Skin of body (tissue), 2 donors: ENCODE results near the gene RPS16. TPM values are rescaled to one million over a fixed set of nuclear protein-coding genes. Genes with fewer than 3 reads are reported as not detected.

ENCODE experiments used
- DNase-seq: peaks from one replicate; lab custom pipeline; 2025; lab: John Stamatoyannopoulos, UW
- total RNA-seq: library from RNA; depleted of rRNA; stranded (reverse); fragments of >200 nt; gene quantifications from one replicate; pipeline ENCODE4 v1.2.3, GENCODE V29; 2014

RPS16 gene
- total RNA-seq, 1 donor from 2014 or later = 157 TPM

GRCh38 chr19:39422020-39422419 lies 13.7 kb downstream of the RPS16 start:
- no peak for DNase-seq

DNA sequence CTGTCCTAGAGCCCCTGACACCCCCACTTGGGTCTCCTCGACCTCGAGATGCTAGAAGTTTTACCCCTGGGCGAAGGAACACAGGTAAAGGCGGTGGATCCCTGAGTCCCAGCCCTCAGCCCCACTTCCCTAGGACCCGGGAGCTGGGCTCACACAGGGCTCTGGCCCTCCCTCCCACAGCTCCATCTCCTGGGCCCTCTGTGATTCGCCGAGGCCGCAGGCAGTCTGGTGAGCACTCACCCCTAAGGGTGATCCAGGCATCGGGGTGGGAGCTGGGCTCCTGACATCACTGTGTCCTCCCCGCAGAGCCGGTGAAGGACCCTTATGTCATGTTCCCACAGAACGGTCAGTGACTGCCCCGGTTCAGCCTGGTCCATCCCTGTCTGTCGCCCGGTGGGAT lies 15.0 kb downstream of the RPS16 start:
- no peak for DNase-seq

- no peak for DNase-seq
Observed at GRCh38 chr19:39419003-39419402, 16.7 kb downstream of the RPS16 start.

DNA sequence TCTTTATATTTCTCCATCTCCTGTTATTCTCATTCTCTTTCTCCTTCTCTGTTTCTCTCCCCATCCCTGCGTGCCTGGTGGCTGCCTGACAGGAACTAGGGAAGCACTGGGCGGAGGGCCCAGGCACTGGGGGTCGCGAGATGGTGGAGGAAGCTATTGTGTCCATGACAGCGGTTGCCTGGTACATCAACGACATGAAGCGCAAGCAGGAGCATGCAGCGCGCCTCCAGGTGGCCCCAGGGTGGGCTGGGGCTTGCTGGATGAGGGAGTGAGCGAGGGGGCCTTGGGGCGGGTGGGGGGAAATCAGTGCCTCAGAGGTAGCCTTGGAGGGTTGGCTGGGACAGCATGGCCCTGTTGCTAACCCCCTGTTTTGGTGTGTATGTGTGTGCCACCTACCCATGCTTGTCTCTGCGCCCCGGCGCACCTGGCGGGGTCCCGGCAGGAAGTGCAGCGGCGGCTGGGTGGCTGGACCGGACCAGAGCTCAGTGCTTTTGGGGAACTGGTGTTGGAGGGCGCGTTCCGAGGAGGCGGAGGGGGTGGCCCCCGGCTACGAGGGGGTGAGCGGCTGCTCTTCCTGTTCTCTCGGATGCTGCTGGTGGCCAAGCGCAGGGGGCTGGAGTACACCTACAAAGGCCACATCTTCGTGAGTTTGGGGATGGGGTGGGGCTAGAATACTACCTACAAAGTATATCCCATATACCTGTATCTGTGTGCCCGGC lies 18.1 kb downstream of the RPS16 start:
- no peak for DNase-seq

DNA sequence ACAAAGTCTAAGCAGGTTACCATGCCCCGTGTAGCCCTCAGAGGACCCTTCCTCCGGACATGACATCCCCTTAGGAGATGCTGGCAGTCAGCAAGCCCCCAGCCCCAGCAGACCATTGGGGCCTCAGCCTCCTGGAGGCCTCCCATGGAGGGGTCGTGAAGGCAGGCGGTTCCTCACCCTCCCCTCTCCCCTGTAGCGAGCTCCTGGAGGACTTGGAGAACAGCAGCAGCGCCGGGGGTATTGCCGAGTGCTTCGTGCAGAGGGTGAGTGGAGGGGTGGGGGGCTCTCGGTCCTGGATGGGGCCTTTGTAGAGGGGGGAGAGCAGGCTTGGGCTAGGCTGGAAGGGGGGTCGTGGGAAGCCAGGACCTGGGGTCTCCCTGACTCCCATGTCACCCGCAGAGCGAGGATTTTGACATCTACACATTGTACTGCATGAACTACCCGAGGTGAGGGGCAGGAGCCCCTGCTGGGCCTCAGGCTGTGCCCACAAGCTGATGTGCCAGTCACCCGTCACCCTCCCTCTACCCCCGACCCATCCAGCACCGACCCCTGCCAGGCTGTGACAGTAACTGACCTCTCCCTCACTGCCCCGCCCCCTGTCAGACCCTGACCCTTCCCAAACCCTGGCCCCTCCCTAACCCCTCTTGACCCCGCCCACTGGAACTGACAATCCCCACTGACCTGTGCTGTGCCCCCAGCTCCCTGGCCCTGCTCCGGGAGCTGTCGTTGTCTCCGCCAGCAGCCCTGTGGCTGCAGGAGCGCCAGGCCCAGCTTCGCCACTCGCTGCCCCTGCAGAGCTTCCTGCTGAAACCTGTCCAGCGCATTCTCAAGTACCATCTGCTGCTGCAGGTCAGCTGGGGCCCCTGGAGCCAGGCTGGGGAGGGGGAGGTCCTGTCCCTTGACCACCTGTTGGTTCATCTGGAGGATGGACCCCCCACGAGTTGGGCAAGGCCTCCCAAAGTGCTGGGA lies 19.3 kb downstream of the RPS16 start:
- DNase-seq = no peak

DNA sequence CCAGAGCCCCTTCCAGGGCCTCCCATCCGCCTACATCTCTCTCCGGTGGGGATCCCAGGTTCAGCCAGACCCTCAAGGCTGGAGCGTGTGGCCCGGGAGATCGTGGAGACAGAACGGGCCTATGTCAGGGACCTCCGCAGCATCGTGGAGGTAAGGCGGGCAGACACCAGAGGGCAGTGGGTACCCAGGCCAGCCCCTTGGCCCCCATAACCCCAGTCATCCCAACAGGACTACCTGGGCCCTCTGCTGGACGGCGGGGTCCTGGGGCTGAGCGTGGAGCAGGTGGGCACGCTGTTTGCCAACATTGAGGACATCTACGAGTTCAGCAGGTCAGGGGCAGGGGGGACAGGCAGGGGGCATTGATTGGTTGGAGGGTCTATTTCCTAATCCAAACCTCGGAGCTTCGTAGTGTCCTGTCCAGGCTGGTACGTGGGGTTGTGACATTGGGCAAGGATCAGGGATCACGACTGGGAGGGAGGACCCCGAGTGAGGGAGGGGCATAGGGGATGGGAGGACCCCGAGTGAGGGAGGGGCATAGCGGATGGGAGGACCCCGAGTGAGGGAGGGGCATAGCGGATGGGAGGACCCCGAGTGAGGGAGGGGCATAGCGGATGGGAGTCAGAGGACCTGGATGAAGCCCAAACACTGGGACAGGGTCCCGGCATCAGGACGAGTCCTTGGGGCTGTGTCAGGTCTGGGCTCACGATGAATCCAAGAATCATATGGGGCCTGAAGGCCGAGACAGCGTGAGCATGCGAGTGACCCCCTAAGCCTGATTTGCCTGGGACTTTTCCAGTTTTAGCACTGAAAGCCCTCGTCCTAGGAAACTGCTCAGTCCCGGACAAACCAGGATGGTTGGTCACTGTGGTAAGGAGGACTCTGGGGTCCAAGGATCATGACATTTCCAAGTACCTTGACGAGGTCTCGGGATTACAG lies 20.4 kb downstream of the RPS16 start:
- DNase-seq = no peak

DNA sequence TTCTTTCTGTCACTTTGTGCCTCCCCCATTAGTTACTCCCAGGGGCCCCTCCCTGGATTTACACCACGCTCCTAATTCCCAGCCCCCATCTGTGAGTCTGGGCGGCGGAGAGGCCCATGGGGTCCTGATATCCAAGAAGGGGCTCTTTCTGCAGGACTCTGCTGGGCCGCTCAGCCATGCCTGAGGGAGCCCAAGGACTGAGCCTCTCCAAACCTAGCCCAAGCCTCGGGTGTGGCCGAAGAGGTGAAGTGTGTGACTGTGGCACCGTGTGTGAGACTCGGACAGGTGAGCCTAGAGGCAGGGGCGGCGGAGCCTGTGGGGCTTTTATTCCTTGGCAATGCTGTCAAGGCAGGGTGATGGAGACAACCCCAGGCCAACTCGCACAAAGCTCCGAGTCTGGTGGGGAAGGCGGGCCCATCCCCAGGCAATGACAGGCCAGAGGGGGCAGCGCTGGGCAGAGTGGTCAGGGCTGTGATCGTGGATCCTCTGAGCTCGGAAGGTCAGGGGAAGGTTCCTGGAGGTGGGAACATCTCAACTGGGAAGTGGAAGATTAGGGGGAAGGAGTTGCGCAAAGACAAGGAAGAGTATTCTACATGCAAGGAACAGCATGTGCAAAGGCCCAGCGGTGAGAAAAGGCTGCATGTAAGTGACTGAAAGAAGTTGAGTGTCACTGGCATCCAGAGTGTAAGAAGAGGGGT lies 21.7 kb downstream of the RPS16 start:
- DNase-seq = no peak

DNA sequence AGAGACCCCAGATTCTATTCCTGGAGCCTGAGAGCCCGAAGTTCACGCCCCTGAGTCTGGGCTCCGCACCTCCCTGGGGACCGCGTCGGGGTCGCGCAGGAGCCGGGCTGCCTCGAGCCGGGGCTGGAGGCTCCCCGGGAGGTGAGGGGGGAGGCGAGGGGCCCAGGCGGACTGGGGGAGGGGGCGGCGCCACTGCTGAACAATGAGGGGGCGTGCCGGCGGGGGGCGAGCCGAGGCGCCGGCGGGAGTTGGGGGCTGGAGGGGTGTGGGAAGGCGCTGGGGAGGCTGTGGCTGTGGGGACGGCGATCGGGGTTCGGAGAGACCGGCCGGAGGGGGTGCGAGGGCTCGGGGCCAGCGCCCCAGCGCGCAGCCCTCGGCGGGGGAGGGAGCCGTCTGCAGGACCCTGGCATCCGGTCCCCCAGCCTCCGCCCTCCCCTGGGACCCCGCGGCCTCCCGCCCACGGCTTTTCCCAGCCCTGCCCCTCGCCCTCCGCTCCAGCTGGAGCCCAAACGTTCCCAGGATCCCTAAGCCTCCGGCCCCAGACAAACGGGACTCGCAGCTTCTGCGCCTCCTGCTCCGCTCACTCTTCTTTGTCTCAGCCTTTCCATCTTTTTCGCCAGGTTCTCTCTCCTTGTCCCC lies 22.4 kb downstream of the RPS16 start:
- peak; percentile 87 for DNase-seq

- no peak for DNase-seq
Observed at GRCh38 chr19:39412867-39413271, 22.9 kb downstream of the RPS16 start.

DNA sequence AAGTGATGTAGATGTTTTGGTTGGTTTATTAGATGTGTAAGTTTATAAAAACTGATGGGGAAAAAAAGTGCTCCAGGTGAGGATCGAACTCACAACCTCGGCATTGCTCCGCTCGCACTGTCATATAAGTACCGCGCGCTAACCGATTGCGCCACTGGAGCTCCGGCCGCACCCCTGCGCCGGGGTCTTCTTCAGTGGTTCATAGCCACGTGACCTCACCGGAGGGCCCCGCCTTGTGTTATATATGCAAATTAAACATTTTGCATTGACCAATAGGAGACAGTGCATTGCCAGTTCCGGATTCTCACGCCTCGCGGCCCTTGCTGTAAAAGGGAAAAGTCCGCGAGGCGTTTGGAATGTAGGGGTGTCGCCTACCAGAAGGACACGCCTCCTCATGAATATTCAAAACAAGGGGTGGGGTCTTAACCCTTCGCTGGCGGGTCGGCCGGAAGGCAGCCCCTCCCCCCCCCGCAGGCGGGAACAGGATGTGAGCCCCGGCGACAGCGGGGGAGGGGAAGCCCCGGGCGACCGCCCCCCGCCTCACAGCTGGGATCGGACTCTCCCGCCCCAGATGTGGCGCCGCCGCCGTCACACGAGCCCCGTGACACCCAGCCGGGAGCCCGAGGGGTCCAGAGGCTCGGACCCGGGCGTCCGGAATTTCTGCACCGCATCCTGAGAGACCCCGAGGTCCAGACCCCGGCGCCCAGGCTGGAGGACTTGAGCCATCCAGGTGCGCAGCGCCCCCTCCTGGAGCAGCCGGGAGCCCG lies 23.5 kb downstream of the RPS16 start, which contains the start of gene PLEKHG2:
Gene PLEKHG2, plus strand, starts transcription at position 570 of the 767 bp plus-strand sequence. CDS start 1,418 bp downstream, outside the sequence.
- peak; percentile 100 for DNase-seq

DNA sequence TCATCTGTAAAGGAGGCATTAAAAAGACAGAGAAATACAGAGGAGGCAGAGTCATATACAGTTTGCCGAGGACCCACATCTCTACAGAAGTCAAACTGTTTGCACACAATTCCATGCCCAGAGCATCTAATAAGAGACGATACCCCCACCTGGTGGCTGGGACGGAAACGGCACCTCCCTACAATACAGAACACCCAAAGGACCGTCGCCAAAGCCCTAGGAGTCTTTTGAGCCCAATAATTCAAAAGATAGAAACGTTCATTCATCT lies 24.0 kb downstream of the RPS16 start:
- DNase-seq = peak; percentile 97

- DNase-seq = peak; percentile 66
Observed at GRCh38 chr19:39411081-39411831, 24.5 kb downstream of the RPS16 start.

GRCh38 chr19:39410831-39411080 lies 25.0 kb downstream of the RPS16 start:
- DNase-seq = no peak

DNA sequence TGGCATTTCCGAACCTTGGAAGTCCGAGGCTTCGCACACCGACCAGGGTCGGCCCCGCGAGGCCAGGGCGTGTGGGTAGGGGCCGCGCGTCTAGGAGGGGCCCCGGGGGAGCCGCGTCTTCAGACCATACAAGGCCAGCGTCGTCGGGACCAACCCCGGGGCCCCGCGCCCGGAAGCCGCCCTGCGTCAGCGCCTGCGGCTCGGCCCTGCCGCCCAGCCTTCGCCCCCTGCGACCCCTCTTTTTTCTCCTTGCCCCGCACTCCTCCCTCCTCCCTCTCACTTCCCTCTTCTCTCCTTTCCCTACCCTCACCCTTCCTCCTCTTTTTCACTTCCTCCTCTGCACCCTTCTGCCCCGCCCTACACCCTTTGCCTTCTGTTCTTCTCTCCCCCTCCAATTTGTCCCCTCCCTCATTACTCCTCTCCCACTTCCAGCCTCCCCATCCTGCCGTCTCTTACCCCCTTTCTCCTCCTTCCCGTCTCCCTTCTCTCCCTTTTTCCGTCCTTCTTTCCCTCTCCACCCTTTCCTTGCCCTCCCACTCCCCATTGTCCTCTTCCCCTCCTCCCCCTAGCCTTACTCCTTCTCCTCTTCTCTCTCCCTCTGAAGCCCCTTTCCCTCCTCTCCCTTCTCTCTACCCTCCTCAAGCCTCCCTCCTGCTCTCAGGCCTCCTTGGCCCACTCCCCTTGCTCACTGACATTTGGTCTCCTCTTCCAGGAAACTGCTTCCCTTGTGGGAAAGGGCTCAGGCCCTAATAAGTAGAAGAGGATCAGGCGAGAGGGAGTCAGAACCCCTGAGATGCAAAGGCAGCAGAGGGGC lies 25.5 kb downstream of the RPS16 start:
- DNase-seq = peak; percentile 78

- peak; percentile 86 for DNase-seq
Observed at GRCh38 chr19:39409208-39410016, 26.3 kb downstream of the RPS16 start.

DNA sequence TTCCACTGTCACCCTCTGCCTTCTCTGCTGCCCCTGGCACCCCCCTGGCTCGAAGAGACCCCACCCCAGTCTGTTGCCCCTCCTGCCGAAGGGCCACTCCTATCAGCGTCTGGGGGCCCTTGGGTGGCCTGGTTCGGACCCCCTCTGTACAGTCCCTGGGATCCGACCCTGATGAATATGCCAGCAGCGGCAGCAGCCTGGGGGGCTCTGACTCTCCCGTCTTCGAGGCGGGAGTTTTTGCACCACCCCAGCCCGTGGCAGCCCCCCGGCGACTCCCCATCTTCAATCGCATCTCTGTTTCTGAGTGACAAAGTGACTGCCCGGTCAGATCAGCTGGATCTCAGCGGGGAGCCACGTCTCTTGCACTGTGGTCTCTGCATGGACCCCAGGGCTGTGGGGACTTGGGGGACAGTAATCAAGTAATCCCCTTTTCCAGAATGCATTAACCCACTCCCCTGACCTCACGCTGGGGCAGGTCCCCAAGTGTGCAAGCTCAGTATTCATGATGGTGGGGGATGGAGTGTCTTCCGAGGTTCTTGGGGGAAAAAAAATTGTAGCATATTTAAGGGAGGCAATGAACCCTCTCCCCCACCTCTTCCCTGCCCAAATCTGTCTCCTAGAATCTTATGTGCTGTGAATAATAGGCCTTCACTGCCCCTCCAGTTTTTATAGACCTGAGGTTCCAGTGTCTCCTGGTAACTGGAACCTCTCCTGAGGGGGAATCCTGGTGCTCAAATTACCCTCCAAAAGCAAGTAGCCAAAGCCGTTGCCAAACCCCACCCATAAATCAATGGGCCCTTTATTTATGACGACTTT lies 27.1 kb downstream of the RPS16 start:
- DNase-seq = no peak
